Measurements from ENCODE around the gene BEND4. TPM values are rescaled to one million over a fixed set of nuclear protein-coding genes. Genes with fewer than 3 reads are reported as not detected.

BEND4 gene
- total RNA-seq, 4 donors from 2014 or later, result under 0.01 TPM; not detected in 2

GRCh38 chr4:42104521-42104920 lies 47.9 kb downstream of the BEND4 start:
- TF ChIP-seq EP300 (IDR thresholded peaks at IDR 0.05) (no peak), CTCF (IDR thresholded peaks at IDR 0.05) (no peak)
- intact Hi-C loops (cut with DNase I), result no loop called here
- Histone ChIP-seq H3K4me1 (no peaks in the 10 kb centered on the region), H3K36me3 (no peaks in the 10 kb centered on the region), H3K27ac (replicated peaks in 1 of 4) (no peak overlapping the region), H3K9me3 (peaks cover 0 to 2% (median 0%) of the 10 kb centered on the region in 4 donors), H3K27me3 (peaks cover 0 to 4% (median 0%) of the 10 kb centered on the region in 4 donors), H3K4me3 (no peak overlapping the region)
- WGBS, result 56% methylated on average over 2 of the region's 2 CpGs
- DNase-seq (ENCODE audit: extremely low spot score), result no peak

DNA sequence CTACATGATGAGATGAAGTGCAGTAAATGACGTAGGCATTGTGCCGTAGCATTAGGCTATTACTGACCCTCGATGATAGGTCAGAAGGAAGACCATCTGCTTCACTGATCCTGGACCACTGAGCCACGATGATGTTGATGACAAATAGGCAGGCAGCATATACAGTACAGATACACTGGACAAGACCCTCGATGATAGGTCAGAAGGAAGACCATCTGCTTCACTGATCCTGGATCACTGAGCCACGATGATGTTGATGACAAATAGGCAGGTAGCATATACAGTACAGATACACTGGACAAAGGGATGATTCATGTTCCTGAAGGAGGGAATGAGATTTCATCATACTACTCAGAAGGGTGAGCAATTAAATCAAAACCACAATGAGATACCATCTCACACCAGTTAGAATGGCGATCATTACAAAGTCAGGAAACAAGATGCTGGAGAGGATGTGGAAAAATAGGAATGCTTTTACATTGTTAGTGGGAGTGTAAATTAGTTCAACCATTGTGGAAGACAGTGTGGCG lies 50.9 kb downstream of the BEND4 start:
- H3K36me3 ChIP-seq, result no peaks in the 10 kb centered on the region
- no peak overlapping the region for H3K27ac ChIP-seq (replicated peaks in 1 of 4)
- H3K4me3 ChIP-seq, result no peak overlapping the region
- no peaks in the 10 kb centered on the region for H3K9me3 ChIP-seq
- H3K27me3 ChIP-seq, result peaks cover 0 to 4% (median 0%) of the 10 kb centered on the region in 4 donors
- 85% methylated on average over 8 of the region's 8 CpGs for WGBS
- no peak for DNase-seq (ENCODE audit: extremely low spot score)
- intact Hi-C loops (cut with DNase I), result no loop called here
- H3K4me1 ChIP-seq, result no peaks in the 10 kb centered on the region
- TF ChIP-seq POLR2AphosphoS5 (IDR thresholded peaks at IDR 0.05), result no peak

- Histone ChIP-seq H3K4me3 (no peak overlapping the region), H3K36me3 (peaks cover 0 to 31% (median 15%) of the 10 kb centered on the region in 4 donors), H3K9me3 (no peaks in the 10 kb centered on the region), H3K27me3 (no peaks in the 10 kb centered on the region), H3K27ac (replicated peaks in 1 of 4) (no peak overlapping the region), H3K4me1 (no peaks in the 10 kb centered on the region)
- no peak for DNase-seq (ENCODE audit: extremely low spot score)
- WGBS, result 94% methylated on average over 6 of the region's 6 CpGs
- TF ChIP-seq CTCF (IDR thresholded peaks at IDR 0.05), result no peak
- TF ChIP-seq EP300 (IDR thresholded peaks at IDR 0.05), result no peak
- TF ChIP-seq POLR2A (IDR thresholded peaks at IDR 0.05; ENCODE audit: low read depth), result no peak
- TF ChIP-seq POLR2AphosphoS5 (IDR thresholded peaks at IDR 0.05), result no peak
- intact Hi-C loops (cut with DNase I), result no loop called here
These were observed 64.1 kb downstream of the BEND4 start for GRCh38 chr4:42088386-42088785.

DNA sequence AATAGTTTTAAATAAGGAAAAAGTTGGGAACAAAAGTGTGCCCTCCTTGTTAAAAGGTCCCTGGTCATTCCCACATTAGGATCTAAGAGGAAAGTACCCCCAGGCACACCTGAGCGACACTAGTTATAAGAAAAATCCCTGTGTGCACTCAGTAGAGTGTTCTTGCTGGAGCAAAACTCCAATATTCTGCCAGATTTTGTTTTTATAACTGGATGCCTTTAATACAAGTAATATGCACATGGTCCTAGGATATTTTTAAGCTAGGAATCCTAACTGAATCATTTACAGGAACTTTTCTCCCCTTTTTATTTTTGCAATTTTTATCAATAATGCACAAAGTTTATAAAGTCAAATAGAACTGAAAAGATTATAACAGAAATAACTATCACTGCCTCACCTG lies 68.6 kb downstream of the BEND4 start:
- H3K4me3 ChIP-seq, result no peak overlapping the region
- no peak for TF ChIP-seq EP300 (IDR thresholded peaks at IDR 0.05)
- TF ChIP-seq POLR2AphosphoS5 (IDR thresholded peaks at IDR 0.05), result no peak
- no peak for TF ChIP-seq POLR2A (IDR thresholded peaks at IDR 0.05; ENCODE audit: low read depth)
- peaks cover 9 to 54% (median 26%) of the 10 kb centered on the region in 4 donors for H3K36me3 ChIP-seq
- no peaks in the 10 kb centered on the region for H3K27me3 ChIP-seq
- H3K9me3 ChIP-seq, result no peaks in the 10 kb centered on the region
- intact Hi-C loops (cut with DNase I), result no loop called here
- no peak for DNase-seq (ENCODE audit: extremely low spot score)
- no peak overlapping the region for H3K27ac ChIP-seq (replicated peaks in 1 of 4)
- H3K4me1 ChIP-seq, result no peaks in the 10 kb centered on the region
- WGBS, result 80% methylated on average over 1 of the region's 1 CpG

DNA sequence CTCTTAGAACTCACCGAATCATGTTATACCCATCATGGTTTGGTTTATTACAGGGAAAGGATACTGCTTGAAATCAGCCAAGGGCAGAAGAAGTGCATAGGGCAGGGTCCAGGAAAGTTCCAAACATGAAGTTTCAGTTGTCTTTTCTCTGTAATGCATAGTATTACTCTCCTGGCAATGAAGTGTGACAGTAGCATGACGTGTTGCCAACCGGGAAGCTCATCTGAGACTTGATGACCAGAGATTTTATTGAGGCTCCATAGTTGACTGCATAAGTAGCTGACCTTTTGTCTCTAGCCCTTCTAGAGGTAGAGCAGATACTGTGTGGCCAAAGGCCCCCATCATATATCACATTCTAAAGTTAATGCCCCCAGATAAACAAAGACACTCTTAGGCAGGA lies 72.1 kb downstream of the BEND4 start:
- no peak overlapping the region for H3K4me3 ChIP-seq
- H3K27me3 ChIP-seq, result no peaks in the 10 kb centered on the region
- 97% methylated on average over 3 of the region's 3 CpGs for WGBS
- intact Hi-C loops (cut with DNase I), result no loop called here
- no peaks in the 10 kb centered on the region for H3K9me3 ChIP-seq
- peaks cover 3 to 67% (median 24%) of the 10 kb centered on the region in 4 donors for H3K36me3 ChIP-seq
- no peak overlapping the region for H3K27ac ChIP-seq (replicated peaks in 1 of 4)
- DNase-seq (ENCODE audit: extremely low spot score), result no peak
- H3K4me1 ChIP-seq, result no peaks in the 10 kb centered on the region
- no peak for TF ChIP-seq POLR2A (IDR thresholded peaks at IDR 0.05; ENCODE audit: low read depth)
- TF ChIP-seq EP300 (IDR thresholded peaks at IDR 0.05), result no peak
- TF ChIP-seq POLR2AphosphoS5 (IDR thresholded peaks at IDR 0.05), result no peak
- no peak for TF ChIP-seq CTCF (IDR thresholded peaks at IDR 0.05)

DNA sequence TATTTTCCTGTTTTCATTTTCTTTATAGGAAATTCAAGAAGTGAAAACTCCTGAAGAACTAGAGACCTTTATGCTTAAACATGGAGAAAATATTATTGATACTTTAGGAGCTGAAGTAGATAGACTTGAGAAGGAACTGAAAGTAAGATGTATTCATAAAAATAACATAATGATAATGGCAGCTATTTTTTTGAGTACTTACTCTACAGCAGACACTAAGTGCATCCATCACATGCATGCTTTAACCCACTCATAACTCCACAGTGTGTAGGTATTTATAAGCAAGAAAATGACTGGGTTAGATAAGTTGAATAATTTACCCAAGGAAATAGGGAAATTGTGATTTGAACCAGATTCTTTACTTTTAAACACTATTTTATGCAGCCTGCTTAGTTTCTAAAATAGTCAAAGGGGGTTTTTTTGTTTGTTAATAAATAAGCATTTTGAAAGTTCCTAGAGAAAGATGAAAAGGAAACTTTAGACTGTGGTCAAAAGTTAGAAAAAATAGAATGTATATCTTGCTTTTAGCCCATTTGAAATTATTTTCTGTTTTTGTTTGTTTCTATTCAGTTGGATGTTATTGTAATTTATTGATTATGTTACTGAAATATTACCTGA lies 74.2 kb downstream of the BEND4 start:
- TF ChIP-seq CTCF (IDR thresholded peaks at IDR 0.05) (no peak), POLR2AphosphoS5 (IDR thresholded peaks at IDR 0.05) (no peak), POLR2A (IDR thresholded peaks at IDR 0.05; ENCODE audit: low read depth) (no peak)
- no peak for DNase-seq (ENCODE audit: extremely low spot score)
- Histone ChIP-seq H3K9me3 (no peaks in the 10 kb centered on the region), H3K27ac (replicated peaks in 1 of 4) (no peak overlapping the region), H3K4me3 (no peak overlapping the region), H3K27me3 (no peaks in the 10 kb centered on the region), H3K4me1 (no peaks in the 10 kb centered on the region), H3K36me3 (peaks cover 0 to 63% (median 23%) of the 10 kb centered on the region in 4 donors)
- intact Hi-C loops (cut with DNase I), result no loop called here

All from esophagus muscularis mucosa (tissue), 4 donors.